GM18907 (cell line): ENCODE data around the gene LCLAT1.

Experiments used
- ATAC-seq: cut with Tn5 transposase; IDR thresholded peaks from one replicate; pipeline ENCODE4 v1.9.1; 2021; ENCODE audit warnings: mild to moderate bottlenecking, moderate library complexity; ENCODE audit not compliant: unreplicated experiment

LCLAT1 gene

GRCh38 chr2:30447149-30448045 is at the start of gene LCLAT1:
TSS of gene LCLAT1 (plus strand) at chr2:30447246. CDS start at chr2:30525591, 78,345 bp downstream.
- peak; percentile 97 for ATAC-seq

GRCh38 chr2:30398084-30398873 is 48.8 kb upstream of the LCLAT1 start:
- no peak for ATAC-seq

GRCh38 chr2:30400151-30400954 is 46.7 kb upstream of the LCLAT1 start:
- ATAC-seq = no peak

- no peak for ATAC-seq
Observed at GRCh38 chr2:30402441-30403182, 44.4 kb upstream of the LCLAT1 start.

- no peak for ATAC-seq
Observed at GRCh38 chr2:30403592-30404312, 43.3 kb upstream of the LCLAT1 start.

GRCh38 chr2:30404319-30405259 is 42.5 kb upstream of the LCLAT1 start:
- ATAC-seq = no peak

GRCh38 chr2:30405260-30405605 is 41.8 kb upstream of the LCLAT1 start:
- ATAC-seq = no peak

GRCh38 chr2:30406853-30407252 is 40.2 kb upstream of the LCLAT1 start:
- no peak for ATAC-seq

GRCh38 chr2:30408961-30409387 is 38.1 kb upstream of the LCLAT1 start:
- ATAC-seq = no peak

GRCh38 chr2:30410217-30410616 is 36.8 kb upstream of the LCLAT1 start:
- ATAC-seq = no peak

GRCh38 chr2:30412047-30412683 is 34.9 kb upstream of the LCLAT1 start:
- no peak for ATAC-seq

- ATAC-seq = no peak
Observed at GRCh38 chr2:30412684-30413570, 34.1 kb upstream of the LCLAT1 start.

GRCh38 chr2:30414961-30415360 is 32.1 kb upstream of the LCLAT1 start:
- ATAC-seq = no peak

GRCh38 chr2:30417253-30417652 is 29.8 kb upstream of the LCLAT1 start:
- no peak for ATAC-seq

GRCh38 chr2:30421026-30421603 is 25.9 kb upstream of the LCLAT1 start:
- no peak for ATAC-seq

- no peak for ATAC-seq
Observed at GRCh38 chr2:30421604-30422443, 25.2 kb upstream of the LCLAT1 start.
